Measurements from ENCODE around the gene JAML.

Gene JAML

DNA sequence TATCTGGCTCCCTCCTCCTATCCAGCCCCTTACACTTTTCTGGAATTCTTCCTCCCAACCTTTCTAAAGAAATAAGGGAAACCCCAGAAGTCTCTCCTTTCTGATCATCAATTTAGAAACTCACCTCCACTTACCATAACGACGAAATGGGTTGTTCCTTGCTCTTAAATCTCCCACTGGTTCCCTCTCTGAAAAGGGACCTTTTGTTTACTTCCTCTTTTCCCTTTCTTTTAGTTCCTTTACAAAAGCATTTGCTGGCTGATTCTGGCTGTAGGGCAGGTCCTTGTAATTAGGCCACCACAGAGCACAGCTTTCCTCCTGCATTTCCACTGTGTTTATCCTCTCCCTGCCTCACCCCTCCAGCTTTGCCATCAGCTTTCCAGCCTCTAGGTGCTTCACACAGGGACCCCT lies 12.0 kb downstream of the JAML start:
- DNase-seq (ENCODE audit: low spot score) = no peak
- Histone ChIP-seq H3K4me3 (no peak overlapping the region), H3K27ac (peak overlapping the region in 1 of 2 donors; percentile 22)
- TF ChIP-seq CTCF (IDR thresholded peaks at IDR 0.05) = no peak

DNA sequence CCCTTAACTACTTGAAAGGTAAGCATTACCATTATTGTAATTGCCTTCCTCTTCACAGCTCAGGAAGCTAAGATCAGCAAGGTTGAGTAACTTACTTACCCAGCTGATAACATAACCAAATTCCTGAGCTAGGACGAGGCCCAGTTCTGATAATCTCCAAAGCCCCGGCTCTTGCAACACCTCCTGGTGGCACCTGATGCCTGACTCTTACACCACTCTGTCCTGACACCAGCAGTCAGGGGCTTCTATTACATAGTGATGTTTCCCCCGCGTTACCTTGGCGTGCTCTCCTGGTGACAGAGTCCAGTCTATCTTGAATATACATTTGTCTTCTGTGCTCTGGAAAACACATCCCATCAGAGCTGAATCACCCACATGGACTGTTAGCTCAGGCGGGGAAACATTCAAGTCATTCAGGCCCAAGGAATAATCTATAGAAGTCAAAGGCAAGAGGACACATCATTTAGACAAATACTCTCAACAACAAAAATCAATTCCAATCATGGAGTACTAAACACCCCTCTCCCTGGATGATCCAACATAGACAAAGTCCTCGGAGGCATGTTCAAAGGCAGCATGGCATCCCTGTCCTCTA lies 12.6 kb downstream of the JAML start:
- Histone ChIP-seq H3K4me3 (no peak overlapping the region), H3K27ac (no peak overlapping the region)
- DNase-seq (ENCODE audit: low spot score) = no peak
- TF ChIP-seq CTCF (IDR thresholded peaks at IDR 0.05) = no peak

GRCh38 chr11:118211006-118211405 lies 13.8 kb downstream of the JAML start:
- Histone ChIP-seq H3K4me3 (no peak overlapping the region), H3K27ac (no peak overlapping the region)
- no peak for DNase-seq (ENCODE audit: low spot score)
- no peak for TF ChIP-seq CTCF (IDR thresholded peaks at IDR 0.05)

- H3K4me3 ChIP-seq = no peak overlapping the region
- no peak for DNase-seq (ENCODE audit: low spot score)
- no peak for TF ChIP-seq CTCF (IDR thresholded peaks at IDR 0.05)
- H3K27ac ChIP-seq = no peak overlapping the region
Measured at GRCh38 chr11:118210323-118210722, 14.5 kb downstream of the JAML start.

DNA sequence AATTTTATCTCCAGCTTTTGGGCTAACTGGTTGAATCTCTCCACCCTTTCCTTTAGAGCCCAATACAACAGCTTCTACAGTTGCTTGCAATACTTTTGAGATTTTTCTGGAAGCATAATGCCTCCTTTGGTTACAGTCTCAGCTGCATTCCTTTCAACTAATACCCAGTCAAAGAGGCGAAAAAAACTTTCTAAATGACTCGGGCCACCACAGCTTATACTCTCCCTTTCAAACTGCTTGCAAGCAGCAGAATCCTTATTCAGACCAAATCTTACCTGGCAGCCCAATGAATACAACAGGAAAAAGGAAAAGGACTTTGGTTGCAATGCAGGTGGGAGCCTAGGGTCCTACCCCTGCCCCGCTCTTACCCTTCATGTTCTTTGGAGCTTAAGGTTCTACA lies 15.8 kb downstream of the JAML start:
- DNase-seq (ENCODE audit: low spot score) = no peak
- TF ChIP-seq CTCF (IDR thresholded peaks at IDR 0.05) = no peak
- H3K27ac ChIP-seq = no peak overlapping the region
- H3K4me3 ChIP-seq = no peak overlapping the region

DNA sequence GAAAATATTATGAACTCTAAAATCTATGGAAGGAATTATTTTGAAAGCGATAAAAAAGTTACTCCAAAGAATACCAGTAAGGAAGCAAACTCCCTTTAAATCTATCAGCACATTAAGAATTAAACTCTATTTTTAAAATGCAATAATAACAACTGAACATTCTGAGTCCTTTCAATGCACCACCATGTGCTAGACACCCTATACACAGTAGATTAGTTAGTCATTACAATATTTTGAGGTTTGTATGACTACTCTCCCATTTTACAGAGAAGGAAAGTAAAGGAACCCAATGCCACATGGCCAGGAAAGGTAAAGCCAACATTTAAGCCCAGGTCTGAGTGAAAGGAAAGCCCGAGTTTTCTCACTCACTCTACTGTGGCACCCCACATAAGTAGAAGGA lies 17.7 kb downstream of the JAML start:
- Histone ChIP-seq H3K4me3 (no peak overlapping the region), H3K27ac (peak overlapping the region in 1 of 2 donors; percentile 72)
- no peak for DNase-seq (ENCODE audit: low spot score)
- no peak for TF ChIP-seq CTCF (IDR thresholded peaks at IDR 0.05)

GRCh38 chr11:118206391-118207031 lies 18.3 kb downstream of the JAML start:
- DNase-seq (ENCODE audit: low spot score) = no peak
- peak overlapping the region in 1 of 2 donors; percentile 72 for H3K27ac ChIP-seq

More at GRCh38 chr11:118206391-118207031, 18.3 kb downstream of the JAML start:
- no peak overlapping the region for H3K4me3 ChIP-seq
- TF ChIP-seq CTCF (IDR thresholded peaks at IDR 0.05) = no peak

Measured in coronary artery (tissue), 2 donors.